NCI-H460 (cell line): Measurements from ENCODE around the gene AADACL4. TPM values are rescaled to one million over a fixed set of nuclear protein-coding genes. Genes with fewer than 3 reads are reported as not detected.
"Not testable (repeated sequence)": the region's sequence is repeated elsewhere in the genome, so short reads cannot be mapped to it uniquely, and the experiment has no call there.

ENCODE experiments used
- DNase-seq: peaks from one replicate; pipeline ENCODE4 v3.0.0-alpha.2; 2016; ENCODE audit warnings: low read depth; ENCODE audit errors: extremely low read depth
- total RNA-seq: library from RNA; depleted of rRNA; stranded (reverse); fragments of >200 nt; shearing (Covaris generic); gene quantifications from 2 replicates; pipeline ENCODE4 v1.2.3, GENCODE V29; 2014

The AADACL4 gene
- total RNA-seq, 1 experiment from 2014 or later: not detected

GRCh38 chr1:12626888-12627287 lies 17.0 kb upstream of the AADACL4 start:
- no peak for DNase-seq

- DNase-seq: no peak
These were observed 16.6 kb upstream of the AADACL4 start for GRCh38 chr1:12627296-12627695.

- no peak for DNase-seq
These were observed 14.4 kb upstream of the AADACL4 start for GRCh38 chr1:12629511-12629956.

GRCh38 chr1:12629985-12630760 lies 13.7 kb upstream of the AADACL4 start:
- no peak for DNase-seq

GRCh38 chr1:12630946-12631530 lies 12.8 kb upstream of the AADACL4 start:
- no peak for DNase-seq

- DNase-seq: no peak
These were observed 12.3 kb upstream of the AADACL4 start for GRCh38 chr1:12631571-12631970.

GRCh38 chr1:12634156-12634555 lies 9.7 kb upstream of the AADACL4 start:
- DNase-seq: no peak

- no peak for DNase-seq
These were observed 9.1 kb upstream of the AADACL4 start for GRCh38 chr1:12634696-12635202.

- DNase-seq: no peak
These were observed 7.6 kb upstream of the AADACL4 start for GRCh38 chr1:12636098-12636950.

- DNase-seq: no peak
These were observed 6.2 kb upstream of the AADACL4 start for GRCh38 chr1:12637693-12638092.

- no peak for DNase-seq
These were observed 3.5 kb upstream of the AADACL4 start for GRCh38 chr1:12640237-12640957.

GRCh38 chr1:12640958-12641272 lies 3.0 kb upstream of the AADACL4 start:
- no peak for DNase-seq

GRCh38 chr1:12643079-12643478 lies 806 bp upstream of the AADACL4 start:
- no peak for DNase-seq

- DNase-seq: no peak
These were observed 352 bp downstream of the AADACL4 start for GRCh38 chr1:12644237-12644636.

- DNase-seq: no peak
These were observed 944 bp downstream of the AADACL4 start for GRCh38 chr1:12644829-12645228.

GRCh38 chr1:12645401-12645800 lies 1.5 kb downstream of the AADACL4 start:
- not testable (repeated sequence) for DNase-seq

- DNase-seq: no peak
These were observed 4.9 kb downstream of the AADACL4 start for GRCh38 chr1:12648741-12649140.

GRCh38 chr1:12649971-12650421 lies 6.1 kb downstream of the AADACL4 start:
- no peak for DNase-seq

- DNase-seq: no peak
These were observed 10.2 kb downstream of the AADACL4 start for GRCh38 chr1:12654004-12654567.

- DNase-seq: no peak
These were observed 10.8 kb downstream of the AADACL4 start for GRCh38 chr1:12654657-12655056.
